Karpas-422 (cell line): ENCODE data around the gene ZNF687. TPM values are rescaled to one million over a fixed set of nuclear protein-coding genes. Genes with fewer than 3 reads are reported as not detected.

Experiments used
- DNase-seq: peaks from one replicate; pipeline ENCODE4 v3.0.0-alpha.2; 2015
- H2AFZ ChIP-seq: fragments of 200-600 bp; sonication (generic); 2 replicates; pipeline ENCODE4 v1.6.1; 2014; ENCODE audit warnings: antibody characterized with exemption, low read length, mixed read lengths
- H3K27ac ChIP-seq: fragments of 200-600 bp; sonication (generic); 2 replicates; pipeline ENCODE4 v1.5.1; 2014; ENCODE audit warnings: mild to moderate bottlenecking, low read length, moderate library complexity
- H3K27me3 ChIP-seq: fragments of 200-600 bp; sonication (generic); 2 replicates; pipeline ENCODE4 v1.6.1; 2014; ENCODE audit warnings: low read length, mixed read lengths
- H3K36me3 ChIP-seq: fragments of 200-600 bp; sonication (generic); 2 replicates; pipeline ENCODE4 v1.6.1; 2014; ENCODE audit warnings: low read length, mixed read lengths; ENCODE audit not compliant: insufficient read depth
- H3K4me1 ChIP-seq: fragments of 200-600 bp; sonication (generic); 2 replicates; pipeline ENCODE4 v1.6.1; 2014; ENCODE audit warnings: mild to moderate bottlenecking, low read length, mixed read lengths
- H3K4me2 ChIP-seq: fragments of 200-600 bp; sonication (generic); 2 replicates; pipeline ENCODE4 v1.6.1; 2014; ENCODE audit warnings: low read length, low read depth, mild to moderate bottlenecking; ENCODE audit not compliant: poor library complexity, severe bottlenecking
- H3K4me3 ChIP-seq: fragments of 200-600 bp; sonication (generic); 2 replicates; pipeline ENCODE4 v1.5.1; 2014; ENCODE audit warnings: mild to moderate bottlenecking, antibody characterized with exemption, low read length, mixed read lengths
- H3K79me2 ChIP-seq: fragments of 200-600 bp; sonication (generic); 2 replicates; pipeline ENCODE4 v1.6.1; 2014; ENCODE audit warnings: mild to moderate bottlenecking, low read length, mixed read lengths
- H3K9ac ChIP-seq: fragments of 200-600 bp; sonication (generic); 2 replicates; pipeline ENCODE4 v1.6.0; 2014; ENCODE audit warnings: low read length
- H3K9me2 ChIP-seq: fragments of 200-600 bp; sonication (generic), shearing (Covaris generic); replicated peaks from 2 replicates; pipeline ENCODE4 v1.6.0; 2014; ENCODE audit warnings: mild to moderate bottlenecking, low read length, moderate library complexity; ENCODE audit not compliant: insufficient read depth
- H3K9me3 ChIP-seq: fragments of 300-700, 200-600 bp; sonication (generic); 2 replicates; pipeline ENCODE4 v1.6.1; 2014; ENCODE audit warnings: low read length, mixed read lengths
- H4K20me1 ChIP-seq: fragments of 200-600 bp; sonication (generic); 2 replicates; pipeline ENCODE4 v1.6.1; 2014; ENCODE audit warnings: mild to moderate bottlenecking, antibody characterized with exemption, low read length, low read depth; ENCODE audit not compliant: insufficient read depth
- total RNA-seq: library from RNA; depleted of rRNA; stranded (reverse); fragments of >200 nt; shearing (Covaris generic); gene quantifications from 2 replicates; pipeline ENCODE4 v1.2.3, GENCODE V29; 2014; ENCODE audit warnings: low replicate concordance

Gene ZNF687
- total RNA-seq, 1 experiment from 2014 or later = 33.5 TPM

DNA sequence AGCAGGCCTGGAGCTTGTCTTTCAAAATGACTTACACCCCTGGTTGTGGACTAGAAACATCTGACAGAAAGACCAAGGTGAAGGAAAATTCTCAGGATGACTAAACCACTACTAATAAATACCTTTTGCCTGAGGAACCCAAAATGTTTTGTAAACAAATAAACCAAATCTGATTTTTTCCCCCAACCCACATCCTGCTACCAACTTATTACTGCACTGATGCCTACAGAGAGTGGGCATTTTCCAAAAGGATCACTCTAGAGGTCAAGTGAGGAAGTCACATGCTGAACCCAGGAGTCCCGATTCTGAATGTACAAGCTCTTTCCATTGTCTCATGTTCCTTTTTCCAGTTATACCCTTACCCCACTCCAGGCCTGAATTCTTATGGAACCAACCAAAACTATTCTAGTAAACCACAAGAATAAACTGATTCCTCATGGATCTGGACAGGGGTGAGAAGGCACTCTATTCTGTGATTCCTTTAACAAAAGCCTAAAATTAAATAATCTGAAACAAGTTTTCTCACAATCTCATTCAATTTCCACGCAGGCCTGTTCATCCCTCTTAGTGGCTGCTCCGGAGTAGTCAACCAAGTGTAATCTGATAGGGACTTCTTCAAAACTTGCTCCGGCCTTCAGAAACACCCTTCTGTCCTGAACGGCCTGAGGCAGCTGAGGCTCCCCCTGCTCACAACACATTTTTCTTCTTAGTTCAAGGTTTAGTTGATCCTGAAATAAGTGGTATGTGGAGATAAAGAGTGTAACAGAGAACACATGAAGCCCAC is 43.7 kb downstream of the ZNF687 start:
- Histone ChIP-seq H3K79me2 (peaks cover 32% of the 10 kb centered on the region), H3K9me2 (no peaks in the 10 kb centered on the region), H4K20me1 (no peaks in the 10 kb centered on the region), H3K4me2 (peak overlapping the region; percentile 85), H3K4me1 (peaks cover 22% of the 10 kb centered on the region), H3K9ac (peak overlapping the region; percentile 71), H3K9me3 (no peaks in the 10 kb centered on the region), H2AFZ (no peak overlapping the region), H3K4me3 (peak overlapping the region; percentile 68), H3K36me3 (0 out of 2 replicates have a peak, but pooled peaks cover 4% of the 10 kb centered on the region), H3K27me3 (no peaks in the 10 kb centered on the region), H3K27ac (no peak overlapping the region)
- peak; percentile 26 for DNase-seq

DNA sequence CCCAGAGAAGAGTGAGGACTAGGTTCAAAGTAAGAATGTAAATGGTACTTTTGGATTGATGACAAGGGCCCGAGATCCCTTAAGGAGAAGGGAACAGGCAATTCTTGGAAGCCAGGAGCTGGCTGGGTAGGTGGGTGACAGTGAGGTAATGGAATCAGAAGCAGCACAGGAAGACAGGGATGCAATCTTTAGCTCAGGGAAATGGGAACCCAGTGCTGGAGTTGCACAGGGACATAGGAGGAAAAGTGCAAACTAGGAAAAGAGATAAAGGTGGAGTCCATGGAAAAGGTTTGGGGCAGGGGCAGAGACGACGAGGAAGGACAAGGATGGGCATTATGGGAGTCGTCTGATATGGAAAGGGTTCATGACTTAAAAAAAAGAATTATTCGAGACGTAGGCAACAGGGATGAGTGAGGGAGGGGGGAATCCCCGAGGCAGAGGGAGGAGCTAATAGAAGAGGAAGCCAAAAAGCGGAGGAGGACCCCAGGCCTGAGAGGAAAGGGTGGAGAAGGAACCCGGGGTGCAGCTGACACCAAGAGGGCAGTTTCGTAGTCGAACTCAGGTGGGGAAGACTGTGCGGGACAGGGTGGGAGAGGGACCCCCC is 44.6 kb downstream of the ZNF687 start:
- Histone ChIP-seq H3K36me3 (0 out of 2 replicates have a peak, but pooled peaks cover 4% of the 10 kb centered on the region), H3K4me3 (peak overlapping the region; percentile 68), H3K27ac (peak overlapping the region; percentile 91), H3K4me1 (peaks cover 22% of the 10 kb centered on the region), H4K20me1 (no peaks in the 10 kb centered on the region), H3K27me3 (no peaks in the 10 kb centered on the region), H3K79me2 (peaks cover 29% of the 10 kb centered on the region), H3K4me2 (peak overlapping the region; percentile 85), H3K9ac (peak overlapping the region; percentile 71), H3K9me3 (no peaks in the 10 kb centered on the region), H3K9me2 (no peaks in the 10 kb centered on the region), H2AFZ (no peak overlapping the region)
- DNase-seq = peak; percentile 77

DNA sequence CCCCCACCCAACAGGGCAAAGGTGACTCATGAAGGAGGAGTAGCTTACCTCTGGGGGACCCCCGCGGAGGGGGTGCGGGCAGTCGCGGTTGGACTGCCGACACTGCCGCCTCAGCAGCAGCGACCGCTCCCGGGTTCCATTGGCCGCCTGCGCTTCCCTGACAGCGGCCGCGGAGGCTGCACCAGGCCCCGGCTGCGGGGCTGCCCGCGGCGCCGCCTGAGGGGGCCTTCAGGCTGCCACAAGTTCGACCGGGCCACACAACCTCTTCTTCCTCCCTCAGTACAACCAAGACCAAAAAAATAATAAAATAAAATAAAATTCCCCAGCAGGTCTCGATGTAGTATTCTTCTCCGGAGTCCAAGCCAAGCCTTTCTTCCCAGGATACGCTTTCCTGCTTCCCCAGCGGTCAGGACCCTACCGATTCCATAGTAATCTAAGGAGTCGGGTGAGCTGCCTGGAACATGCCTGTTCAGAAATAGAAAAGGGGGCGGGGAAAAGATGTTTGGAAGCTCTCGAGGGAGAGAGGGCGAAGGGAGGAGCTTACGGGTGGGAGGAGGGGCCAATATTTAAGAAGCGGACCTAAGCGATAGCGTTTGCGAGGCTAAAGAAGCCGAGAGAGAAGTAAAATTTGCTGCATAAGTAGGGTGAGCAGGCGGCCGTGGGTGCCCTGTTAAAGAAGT is 45.3 kb downstream of the ZNF687 start, which contains the start of gene PI4KB:
Gene PI4KB, minus strand, starts transcription at position 194 of the 680 bp plus-strand sequence. CDS start 10,935 bp downstream, outside the sequence.
- H3K27me3 ChIP-seq = no peaks in the 10 kb centered on the region
- H3K9me2 ChIP-seq = no peaks in the 10 kb centered on the region
- H3K79me2 ChIP-seq = peaks cover 29% of the 10 kb centered on the region
- peak within 1 kb of the TSS; percentile 91 for H3K27ac ChIP-seq
- H3K36me3 ChIP-seq = 0 out of 2 replicates have a peak, but pooled peaks cover 4% of the 10 kb centered on the region
- peak within 1 kb of the TSS; percentile 83 for H2AFZ ChIP-seq
- peak within 1 kb of the TSS; percentile 71 for H3K9ac ChIP-seq
- peak; percentile 98 for DNase-seq
- H3K9me3 ChIP-seq = no peaks in the 10 kb centered on the region
- H3K4me1 ChIP-seq = peaks cover 22% of the 10 kb centered on the region
- peak within 1 kb of the TSS; percentile 68 for H3K4me3 ChIP-seq
- peak within 1 kb of the TSS; percentile 85 for H3K4me2 ChIP-seq
- H4K20me1 ChIP-seq = no peaks in the 10 kb centered on the region

DNA sequence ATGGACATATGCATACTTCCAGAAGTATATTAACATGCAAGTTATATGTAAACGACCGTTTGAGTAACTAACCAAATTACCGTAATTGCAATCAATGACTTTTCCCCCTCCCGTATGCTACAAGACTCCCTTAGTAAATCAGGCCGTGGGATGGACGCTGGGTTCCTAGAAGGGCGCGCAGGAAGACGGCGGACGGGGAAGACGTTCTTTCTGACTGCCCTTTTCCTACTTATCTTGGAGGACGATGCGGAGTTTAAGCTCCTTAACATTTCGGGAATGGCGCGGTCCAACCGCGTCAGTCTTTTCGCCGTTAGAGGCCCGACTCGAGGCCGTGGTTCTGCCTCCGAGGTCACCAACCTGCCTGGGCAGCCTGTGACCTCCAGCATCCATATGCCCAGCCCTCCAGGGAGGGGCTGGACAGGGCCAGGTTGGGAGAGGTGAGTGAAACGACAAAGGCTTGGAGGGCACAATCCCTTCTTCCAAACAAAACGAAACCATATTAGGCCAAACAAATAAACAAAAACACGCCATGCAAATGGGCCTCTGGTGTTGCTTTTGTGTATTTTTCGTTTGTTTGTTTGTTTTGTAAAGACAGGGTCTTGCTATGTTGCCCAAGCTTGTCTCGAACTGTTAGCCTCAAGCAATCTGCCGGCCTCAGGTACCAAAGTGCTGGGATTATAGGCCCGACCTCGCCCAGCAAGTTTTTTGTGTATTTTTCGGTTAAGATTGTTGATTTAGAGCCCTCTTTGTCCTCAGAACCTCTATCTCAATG is 46.0 kb downstream of the ZNF687 start:
- Histone ChIP-seq H3K4me1 (peaks cover 22% of the 10 kb centered on the region), H3K27me3 (no peaks in the 10 kb centered on the region), H3K9me3 (no peaks in the 10 kb centered on the region), H3K9me2 (no peaks in the 10 kb centered on the region), H3K79me2 (peaks cover 29% of the 10 kb centered on the region), H4K20me1 (no peaks in the 10 kb centered on the region), H3K27ac (peak overlapping the region; percentile 91), H2AFZ (peak overlapping the region; percentile 83), H3K4me3 (peak overlapping the region; percentile 68), H3K36me3 (no peaks in the 10 kb centered on the region), H3K9ac (peak overlapping the region; percentile 71), H3K4me2 (peak overlapping the region; percentile 85)
- no peak for DNase-seq

DNA sequence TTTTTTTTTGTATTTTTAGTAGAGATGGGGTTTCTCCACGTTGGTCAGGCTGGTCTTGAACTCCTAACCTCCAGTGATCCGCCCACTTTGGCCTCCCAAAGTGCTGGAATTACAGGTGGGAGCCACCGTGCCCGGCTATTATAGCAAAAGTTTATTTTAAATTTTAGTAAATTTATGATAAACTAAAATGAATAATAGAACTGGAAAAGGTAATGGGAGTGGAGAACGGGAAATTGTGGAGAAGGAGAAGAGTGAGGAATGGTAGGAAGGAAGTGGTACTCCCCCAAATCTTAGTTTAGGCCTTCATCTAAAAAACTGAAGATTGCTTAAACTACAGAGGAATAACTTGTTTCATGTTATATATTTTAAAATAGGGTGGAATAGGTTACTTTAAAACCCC is 52.7 kb downstream of the ZNF687 start:
- Histone ChIP-seq H3K27me3 (no peaks in the 10 kb centered on the region), H3K4me2 (no peak overlapping the region), H3K79me2 (no peaks in the 10 kb centered on the region), H3K9me2 (no peaks in the 10 kb centered on the region), H3K27ac (no peak overlapping the region), H3K36me3 (no peaks in the 10 kb centered on the region), H2AFZ (no peak overlapping the region), H4K20me1 (no peaks in the 10 kb centered on the region), H3K9me3 (no peaks in the 10 kb centered on the region), H3K9ac (no peak overlapping the region), H3K4me3 (no peak overlapping the region), H3K4me1 (no peaks in the 10 kb centered on the region)
- DNase-seq = no peak

DNA sequence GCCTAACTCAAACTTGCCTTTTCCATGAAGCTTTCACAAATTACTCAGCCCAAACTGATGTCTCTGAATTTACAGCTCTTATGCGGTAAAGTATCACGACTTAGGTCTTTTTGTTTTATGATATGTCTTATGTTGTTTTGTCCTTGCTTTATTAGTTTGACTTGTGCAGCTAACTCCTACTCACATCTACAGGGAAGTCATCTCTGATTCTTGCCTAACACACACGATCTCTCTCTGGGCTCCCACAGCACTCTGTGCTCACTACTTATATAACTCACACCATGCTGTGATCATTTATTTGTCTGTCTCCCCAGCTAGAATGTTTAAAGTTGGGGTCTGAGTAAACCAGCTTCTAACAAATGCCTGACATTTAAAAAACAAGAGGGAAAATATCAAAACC is 54.5 kb downstream of the ZNF687 start:
- H3K4me2 ChIP-seq = no peak overlapping the region
- no peak overlapping the region for H3K9ac ChIP-seq
- H3K4me3 ChIP-seq = no peak overlapping the region
- peaks cover under 1% of the 10 kb centered on the region; the same call in 1 of the 2 replicates for H3K4me1 ChIP-seq
- H3K79me2 ChIP-seq = no peaks in the 10 kb centered on the region
- H3K36me3 ChIP-seq = no peaks in the 10 kb centered on the region
- H3K27ac ChIP-seq = no peak overlapping the region
- H4K20me1 ChIP-seq = no peaks in the 10 kb centered on the region
- H2AFZ ChIP-seq = no peak overlapping the region
- H3K9me2 ChIP-seq = no peaks in the 10 kb centered on the region
- no peak for DNase-seq
- H3K9me3 ChIP-seq = no peaks in the 10 kb centered on the region
- no peaks in the 10 kb centered on the region for H3K27me3 ChIP-seq

DNA sequence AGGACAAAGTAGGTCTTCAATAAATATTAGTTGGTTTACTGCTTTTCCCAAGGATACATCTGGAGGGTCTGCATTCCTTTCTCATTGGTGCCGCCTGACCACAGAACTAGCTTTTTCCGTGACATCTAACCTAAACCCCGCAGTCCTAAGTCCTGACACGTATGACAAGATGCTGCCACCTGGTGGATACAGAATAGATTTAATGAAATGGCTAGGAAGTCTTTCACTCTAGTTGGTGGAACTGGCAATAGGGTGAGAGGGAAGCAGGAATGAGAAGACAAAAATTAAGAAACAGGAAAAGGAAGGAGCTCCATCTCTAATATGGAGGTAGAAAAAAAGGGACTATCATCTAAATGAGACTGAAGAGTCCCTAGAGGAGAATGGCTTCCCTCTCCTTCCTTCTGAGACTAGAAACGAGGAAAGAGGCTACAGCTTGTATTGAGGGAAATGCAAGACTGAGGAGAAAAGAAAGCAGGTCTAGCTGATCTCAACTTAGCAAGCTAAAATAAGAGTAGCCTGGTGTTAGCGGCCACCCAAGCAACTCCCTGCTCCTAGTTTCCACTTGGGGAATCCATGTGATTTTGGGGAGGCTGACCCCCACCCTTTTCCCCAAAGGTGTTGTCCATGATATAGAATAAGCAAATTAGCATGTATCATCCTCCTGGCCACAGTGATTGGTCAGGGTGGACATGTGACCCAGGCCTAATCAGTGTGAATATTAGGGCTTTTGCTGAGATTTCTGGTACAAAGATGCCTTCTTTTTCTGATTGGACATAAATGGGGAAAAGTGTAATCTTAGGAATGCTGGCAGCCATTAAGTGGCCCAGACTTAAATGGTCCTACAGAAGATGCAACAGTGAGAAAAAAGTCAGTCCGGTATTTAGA is 59.0 kb downstream of the ZNF687 start:
- no peaks in the 10 kb centered on the region for H3K9me2 ChIP-seq
- peaks cover 11% of the 10 kb centered on the region for H3K79me2 ChIP-seq
- DNase-seq = peak; percentile 93
- no peaks in the 10 kb centered on the region for H3K9me3 ChIP-seq
- no peaks in the 10 kb centered on the region for H3K27me3 ChIP-seq
- no peak overlapping the region for H3K4me2 ChIP-seq
- H3K4me1 ChIP-seq = peaks cover 27% of the 10 kb centered on the region
- no peaks in the 10 kb centered on the region for H4K20me1 ChIP-seq
- H3K36me3 ChIP-seq = peaks cover 23% of the 10 kb centered on the region
- H3K4me3 ChIP-seq = no peak overlapping the region
- H3K9ac ChIP-seq = no peak overlapping the region
- H2AFZ ChIP-seq = no peak overlapping the region
- H3K27ac ChIP-seq = 0 out of 2 replicates have a peak overlapping the region, but pooled peaks have one; percentile 13
